AG04449 (cell line): ENCODE results near the gene TRIM75.

ENCODE experiments used
- CTCF ChIA-PET: fragments of 350-600 bp; formaldehyde crosslinking; extraction: SDS; loops from one replicate; lab custom pipeline; 2021; ENCODE audit warnings: antibody characterized with exemption; lab: Yijun Ruan, JAX
- POLR2A ChIA-PET: fragments of 400-600, 350-600 bp; formaldehyde crosslinking; extraction: SDS; loops from one replicate; lab custom pipeline; 2020; ENCODE audit warnings: antibody characterized with exemption, inconsistent platforms; lab: Yijun Ruan, JAX
- DNase-seq: peaks from one replicate; pipeline ENCODE4 v3.0.0-alpha.2; 2010; ENCODE audit warnings: low read depth, low spot score
- H3K4me3 ChIP-seq: 2 replicates; pipeline ENCODE4 v1.5.1; 2011; ENCODE audit warnings: low read depth, mild to moderate bottlenecking, control low read depth, low read length
- CTCF ChIP-seq: IDR thresholded peaks from one replicate; pipeline ENCODE4 v1.5.1; 2011; ENCODE audit warnings: mild to moderate bottlenecking, moderate library complexity, low read length, control low read depth, inconsistent platforms; ENCODE audit not compliant: insufficient read depth; ENCODE audit errors: missing control alignments

TRIM75 gene

GRCh38 chr4:165053645-165054044 is at the start of gene TRIM75:
Gene TRIM75, plus strand, starts transcription at chr4:165053866. Its CDS starts 5,282 bp downstream, at chr4:165059148.
- H3K4me3 ChIP-seq: no peak within 1 kb of the TSS
- DNase-seq: no peak
- TF ChIP-seq CTCF: no peak
- ChIA-PET CTCF (no interaction called here), POLR2A (no interaction called here)

GRCh38 chr4:165005352-165005925 is 48.2 kb upstream of the TRIM75 start:
- H3K4me3 ChIP-seq: no peak overlapping the region
- POLR2A ChIA-PET: no interaction called here
- TF ChIP-seq CTCF: no peak
- CTCF ChIA-PET: no interaction called here
- DNase-seq: no peak

GRCh38 chr4:165006456-165006855 is 47.2 kb upstream of the TRIM75 start:
- ChIA-PET CTCF (no interaction called here), POLR2A (no interaction called here)
- DNase-seq: no peak
- TF ChIP-seq CTCF: no peak
- H3K4me3 ChIP-seq: no peak overlapping the region

GRCh38 chr4:165006886-165007285 is 46.8 kb upstream of the TRIM75 start:
- no peak overlapping the region for H3K4me3 ChIP-seq
- ChIA-PET POLR2A (no interaction called here), CTCF (no interaction called here)
- TF ChIP-seq CTCF: no peak
- DNase-seq: no peak

- CTCF ChIA-PET: no interaction called here
- POLR2A ChIA-PET: no interaction called here
- DNase-seq: no peak
Measured at GRCh38 chr4:165009493-165010227, 44.0 kb upstream of the TRIM75 start.

More at GRCh38 chr4:165009493-165010227, 44.0 kb upstream of the TRIM75 start:
- no peak overlapping the region for H3K4me3 ChIP-seq
- no peak for TF ChIP-seq CTCF
